H1 (cell line): ENCODE data around the gene USP12. TPM values are rescaled to one million over a fixed set of nuclear protein-coding genes. Genes with fewer than 3 reads are reported as not detected.

ENCODE experiments used
- CTCF ChIA-PET: fragments of 300-600 bp; sonication (Branson Sonifier 250); formaldehyde crosslinking; loops from one replicate; lab custom pipeline; 2021; ENCODE audit not compliant: partially characterized antibody; lab: Charles Lee
- POLR2A ChIA-PET: fragments of 300-600 bp; sonication (Branson Sonifier 250); formaldehyde crosslinking; loops from one replicate; lab custom pipeline; 2021; ENCODE audit warnings: inconsistent platforms; ENCODE audit not compliant: partially characterized antibody; lab: Charles Lee
- DNase-seq, 2 experiments: peaks; one replicate each; pipeline versions ENCODE4 v3.0.0 to v3.0.0-alpha.2; 2010 to 2022; ENCODE audit warnings: low spot score in 2 of 2, low read depth in 1 of 2, mixed read lengths in 1 of 2
- FAIRE-seq: peaks from 2 replicates; lab custom pipeline; 2011; peaks lifted over from hg19 to GRCh38; lab: Jason Lieb, UNC
- H2AFZ ChIP-seq: 2 replicates; pipeline ENCODE4 v1.8.1; 2012; ENCODE audit warnings: low read length, inconsistent platforms
- H2AK5ac ChIP-seq: 2 replicates; pipeline ENCODE4 v1.6.1; 2013; ENCODE audit warnings: low read depth, low read length
- H2BK120ac ChIP-seq: replicated peaks from 2 replicates; pipeline ENCODE3; 2013; ENCODE audit warnings: low read depth, low read length, inconsistent platforms
- H2BK12ac ChIP-seq: 2 replicates; pipeline ENCODE4 v1.6.1; 2013; ENCODE audit warnings: low read depth, low read length
- H2BK15ac ChIP-seq: 2 replicates; pipeline ENCODE4 v1.6.1; 2013; ENCODE audit warnings: low read length
- H2BK20ac ChIP-seq: 2 replicates; pipeline ENCODE4 v1.6.1; 2013; ENCODE audit warnings: low read length
- H2BK5ac ChIP-seq: 2 replicates; pipeline ENCODE4 v1.6.1; 2013; ENCODE audit warnings: low read depth, low read length
- H3K14ac ChIP-seq: 2 replicates; pipeline ENCODE4 v1.6.1; 2013; ENCODE audit warnings: inconsistent platforms; ENCODE audit not compliant: insufficient read length
- H3K18ac ChIP-seq: 2 replicates; pipeline ENCODE4 v1.6.1; 2013; ENCODE audit warnings: low read length; ENCODE audit errors: extremely low read depth
- H3K23ac ChIP-seq: 2 replicates; pipeline ENCODE4 v1.6.1; 2013; ENCODE audit warnings: inconsistent platforms; ENCODE audit not compliant: insufficient read length
- H3K23me2 ChIP-seq: 2 replicates; pipeline ENCODE4 v1.6.1; 2013; ENCODE audit warnings: low read depth, low read length
- H3K27ac ChIP-seq: 2 replicates; pipeline ENCODE4 v1.6.1; 2011; ENCODE audit warnings: low read depth, low read length, inconsistent platforms
- H3K27me3 ChIP-seq, 4 experiments: replicated peaks in 1 of 4; 1 replicate in 1 of 4; 2 replicates in 3 of 4; pipeline versions ENCODE4 v1.6.1 to v1.8.1; 2011 to 2013; ENCODE audit warnings: low read length in 3 of 4, mild to moderate bottlenecking in 3 of 4, inconsistent platforms in 2 of 4, mixed read lengths in 2 of 4, moderate library complexity in 1 of 4; ENCODE audit not compliant: control insufficient read depth in 3 of 4, insufficient read depth in 3 of 4; ENCODE audit errors: extremely low read depth in 1 of 4
- H3K36me3 ChIP-seq, 4 experiments: 2 replicates each; pipeline versions ENCODE4 v1.6.1 to v1.8.1; 2011 to 2013; ENCODE audit warnings: mild to moderate bottlenecking in 4 of 4, low read length in 3 of 4, moderate library complexity in 2 of 4, control low read depth in 1 of 4, inconsistent platforms in 1 of 4; ENCODE audit not compliant: insufficient read depth in 4 of 4, control insufficient read depth in 2 of 4
- H3K4ac ChIP-seq: replicated peaks from 2 replicates; pipeline ENCODE3; 2013; ENCODE audit warnings: low read length, low read depth, mixed read lengths, inconsistent platforms; ENCODE audit not compliant: insufficient read length
- H3K4me1 ChIP-seq, 4 experiments: replicated peaks in 1 of 4; 1 replicate in 1 of 4; 2 replicates in 3 of 4; pipeline versions ENCODE4 v1.6.1 to v1.8.1; 2011 to 2013; ENCODE audit warnings: low read length in 3 of 4, inconsistent platforms in 2 of 4, mixed read lengths in 1 of 4; ENCODE audit not compliant: insufficient read depth in 4 of 4, control insufficient read depth in 3 of 4
- H3K4me2 ChIP-seq, 2 experiments: 2 replicates each; pipeline versions ENCODE4 v1.6.1 to v1.8.1; 2011 to 2013; ENCODE audit warnings: low read depth in 2 of 2, low read length in 2 of 2, control low read depth in 1 of 2, inconsistent platforms in 1 of 2, mild to moderate bottlenecking in 1 of 2; ENCODE audit not compliant: insufficient read depth in 1 of 2
- H3K4me3 ChIP-seq, 4 experiments: fragments of 200-600, 300-600 bp in 1 of 4; sonication (generic), shearing (Covaris generic), sonication (Bioruptor Twin) in 1 of 4; 2 replicates each; pipeline versions ENCODE4 v1.5.1 to v1.8.1; 2011 to 2016; ENCODE audit warnings: low read length in 4 of 4, low read depth in 3 of 4, control low read depth in 2 of 4, inconsistent platforms in 2 of 4, mild to moderate bottlenecking in 2 of 4, mixed read lengths in 1 of 4, moderate library complexity in 1 of 4; ENCODE audit not compliant: insufficient read depth in 2 of 4; ENCODE audit errors: extremely low read depth in 1 of 4
- H3K56ac ChIP-seq: replicated peaks from 2 replicates; pipeline ENCODE3; 2013; ENCODE audit warnings: low read depth, mild to moderate bottlenecking, mixed read lengths, low read length, inconsistent platforms; ENCODE audit not compliant: insufficient read length
- H3K79me1 ChIP-seq: 2 replicates; pipeline ENCODE4 v1.6.1; 2013; ENCODE audit warnings: low read depth, low read length, control low read depth
- H3K79me2 ChIP-seq, 2 experiments: 2 replicates each; pipeline versions ENCODE4 v1.6.1 to v1.8.1; 2012 to 2013; ENCODE audit warnings: low read length in 2 of 2, mild to moderate bottlenecking in 2 of 2, inconsistent platforms in 1 of 2; ENCODE audit not compliant: insufficient read depth in 2 of 2, control insufficient read depth in 1 of 2
- H3K9ac ChIP-seq, 4 experiments: replicated peaks in 1 of 4; 1 replicate in 1 of 4; 2 replicates in 3 of 4; pipeline versions ENCODE4 v1.6.1 to v1.8.1; 2011 to 2013; ENCODE audit warnings: low read depth in 3 of 4, low read length in 3 of 4, control low read depth in 2 of 4, mild to moderate bottlenecking in 2 of 4, moderate library complexity in 2 of 4, inconsistent platforms in 1 of 4; ENCODE audit errors: extremely low read depth in 1 of 4
- H3K9me3 ChIP-seq, 2 experiments: 2 replicates each; pipeline versions ENCODE4 v1.6.1 to v1.8.1; 2012 to 2013; ENCODE audit warnings: mild to moderate bottlenecking in 2 of 2, moderate library complexity in 2 of 2, control low read depth in 1 of 2, inconsistent platforms in 1 of 2, low read depth in 1 of 2, low read length in 1 of 2, mixed read lengths in 1 of 2; ENCODE audit not compliant: insufficient read depth in 2 of 2
- H4K20me1 ChIP-seq, 2 experiments: replicated peaks in 1 of 2; 2 replicates each; pipeline versions ENCODE3 to v1.8.1; 2011 to 2013; ENCODE audit warnings: inconsistent platforms in 2 of 2, low read length in 2 of 2, mild to moderate bottlenecking in 1 of 2; ENCODE audit not compliant: insufficient read depth in 2 of 2, control insufficient read depth in 1 of 2
- H4K5ac ChIP-seq: 2 replicates; pipeline ENCODE4 v1.6.1; 2013; ENCODE audit warnings: low read length, low read depth, mixed read lengths, inconsistent platforms; ENCODE audit not compliant: insufficient read length
- H4K8ac ChIP-seq: 2 replicates; pipeline ENCODE4 v1.8.0; 2013; ENCODE audit warnings: mild to moderate bottlenecking, moderate library complexity, low read length, inconsistent platforms; ENCODE audit not compliant: insufficient read depth; ENCODE audit errors: extremely low read depth
- H4K91ac ChIP-seq: replicated peaks from 2 replicates; pipeline ENCODE3; 2013; ENCODE audit warnings: low read length, mixed read lengths, inconsistent platforms; ENCODE audit not compliant: insufficient read length
- GTF2F1 ChIP-seq: IDR thresholded peaks from 2 replicates; pipeline ENCODE4 v1.6.1; 2012; ENCODE audit warnings: low read depth, low read length, improper control_type of control experiment, borderline replicate concordance
- RXRA ChIP-seq: IDR thresholded peaks from 2 replicates; pipeline ENCODE4 v1.6.1; 2011; ENCODE audit warnings: low read depth, mild to moderate bottlenecking, low read length, moderate library complexity; ENCODE audit not compliant: insufficient read depth
- SP4 ChIP-seq: IDR thresholded peaks from 2 replicates; pipeline ENCODE4 v1.6.1; 2012; ENCODE audit warnings: low read length, inconsistent platforms
- WGBS, 2 experiments: shearing (Covaris generic) in 1 of 2; methylation state at CpG; one replicate each; pipeline versions ENCODE4 v1.1.6 to v1.1.7; 2013 to 2015; ENCODE audit warnings: low lambda C conversion rate in 2 of 2, mixed read lengths in 2 of 2, inconsistent platforms in 1 of 2, low coverage in 1 of 2, missing lambda C conversion rate in 1 of 2; ENCODE audit not compliant: insufficient replicate concordance in 2 of 2, insufficient coverage in 1 of 2, insufficient read length in 1 of 2; ENCODE audit errors: extremely low coverage in 1 of 2, missing lambda C conversion rate in 1 of 2; 5-methylcytosine and 5-hydroxymethylcytosine counted together
- polyA plus RNA-seq, 7 experiments: library from polyadenylated mRNA; depleted of rRNA in 3 of 7; stranded (reverse) in 5 of 7; unstranded in 2 of 7; fragments of >200 nt in 5 of 7; fragments of 200-250 nt in 2 of 7; gene quantifications; 1 replicate in 5 of 7; 2 replicates in 1 of 7; 4 replicates in 1 of 7; pipeline versions ENCODE4 v1.2.1 to v1.2.3, GENCODE V29; 2011 to 2013; ENCODE audit warnings: missing spikeins in 2 of 7, mixed read lengths in 2 of 7
- total RNA-seq: library from RNA; stranded (reverse); fragmentation: NEBNext Ultra II Directional; extraction: Animal tissue kit (Norgen Biotek cat#: 25700); gene quantifications from 2 replicates; pipeline ENCODE4 v1.2.1, GENCODE V29; 2021

The USP12 gene
- total and polyA plus RNA-seq, 2 of the 8 experiments (the other 6 are each of a cell fraction or from before 2014, with no cell fraction given) = 4.0 to 30.0 TPM

- H3K4ac ChIP-seq = no peak overlapping the region
- no peak for TF ChIP-seq GTF2F1
- no peak for TF ChIP-seq RXRA
- no peak for TF ChIP-seq SP4
- FAIRE-seq (no peak), DNase-seq (no peak)
- H3K9me3 ChIP-seq = no peaks in the 10 kb centered on the region
- H2BK20ac ChIP-seq = no peak overlapping the region
- H3K4me1 ChIP-seq = peaks cover 0 to 6% (median 4%) of the 10 kb centered on the region in 4 experiments; a peak in 6 of 7 replicates
- no peak overlapping the region for H3K18ac ChIP-seq
- no peak overlapping the region for H3K14ac ChIP-seq
- no peak overlapping the region for H3K4me2 ChIP-seq
- no peak overlapping the region for H2BK120ac ChIP-seq
- H2BK15ac ChIP-seq = no peak overlapping the region
- no peak overlapping the region for H4K5ac ChIP-seq
- POLR2A ChIA-PET = no interaction called here
- no peak overlapping the region for H4K8ac ChIP-seq
- whole genome bisulfite sequencing, 2 experiments = 89% methylated on average over 2 of the region's 2 CpGs; no CpG with 5 or more reads in 1 of the 2 experiments
- no peaks in the 10 kb centered on the region for H3K27me3 ChIP-seq
- CTCF ChIA-PET = interaction anchor here (1.0 to 1.7 kb wide), 2 partner anchors 157 to 196 kb away, joined by 4 read pairs; no protein-coding TSS in a partner anchor
- H4K91ac ChIP-seq = no peak overlapping the region
- H3K36me3 ChIP-seq = no peaks in the 10 kb centered on the region
- no peaks in the 10 kb centered on the region for H3K79me2 ChIP-seq
- no peak overlapping the region for H3K9ac ChIP-seq
- H3K23ac ChIP-seq = no peak overlapping the region
- no peak overlapping the region for H2AFZ ChIP-seq
- H2BK12ac ChIP-seq = no peak overlapping the region
- H3K27ac ChIP-seq = no peak overlapping the region
- H3K79me1 ChIP-seq = no peaks in the 10 kb centered on the region
- no peak overlapping the region for H2BK5ac ChIP-seq
- no peak overlapping the region for H2AK5ac ChIP-seq
- no peaks in the 10 kb centered on the region for H4K20me1 ChIP-seq
- H3K56ac ChIP-seq = no peak overlapping the region
- no peak overlapping the region for H3K4me3 ChIP-seq
- H3K23me2 ChIP-seq = no peaks in the 10 kb centered on the region
These were observed 10.4 kb upstream of the USP12 start for GRCh38 chr13:27182054-27182453.
